ENCODE data around the gene COMMD1.
"Not testable (repeated sequence)": the region's sequence is repeated elsewhere in the genome, so short reads cannot be mapped to it uniquely, and the experiment has no call there.

The COMMD1 gene

DNA sequence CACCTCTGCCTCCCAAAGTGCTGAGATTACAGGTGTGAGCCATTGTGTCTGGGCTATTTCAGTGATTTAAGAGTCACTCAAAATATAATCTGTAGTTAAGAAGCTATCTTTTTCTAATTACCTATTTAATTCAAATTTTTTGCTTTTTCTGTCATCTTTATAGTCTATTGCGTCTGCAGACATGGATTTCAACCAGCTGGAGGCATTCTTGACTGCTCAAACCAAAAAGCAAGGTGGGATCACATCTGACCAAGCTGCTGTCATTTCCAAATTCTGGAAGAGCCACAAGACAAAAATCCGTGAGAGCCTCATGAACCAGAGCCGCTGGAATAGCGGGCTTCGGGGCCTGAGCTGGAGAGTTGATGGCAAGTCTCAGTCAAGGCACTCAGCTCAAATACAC, 95.1 kb downstream of the COMMD1 start:
- no peaks in the 10 kb centered on the region for H3K36me3 ChIP-seq (replicated peaks; ENCODE audit: insufficient read depth, low read length)
- H3K79me2 ChIP-seq (ENCODE audit: low read length): no peaks in the 10 kb centered on the region
- no peak overlapping the region for H3K4me2 ChIP-seq (ENCODE audit: low read depth, low read length)
- H4K20me1 ChIP-seq (ENCODE audit: insufficient read depth, low read length): no peaks in the 10 kb centered on the region
- no peak for DNase-seq
- no peaks in the 10 kb centered on the region for H3K27me3 ChIP-seq (replicated peaks; ENCODE audit: insufficient read depth, low read length)
- no peaks in the 10 kb centered on the region for H3K4me1 ChIP-seq (ENCODE audit: low read length)
- H3K9me3 ChIP-seq (replicated peaks; ENCODE audit: insufficient read depth, low read length): no peaks in the 10 kb centered on the region
- H3K4me3 ChIP-seq (ENCODE audit: low read length): no peak overlapping the region
- no peaks in the 10 kb centered on the region for H3F3A ChIP-seq (ENCODE audit: insufficient read depth, low read length)
- no peak for TF ChIP-seq EZH2 (optimal IDR thresholded peaks at IDR 0.05; ENCODE audit: low read depth, low read length)
- H3K9me2 ChIP-seq (replicated peaks; ENCODE audit: insufficient read depth, low read length): no peaks in the 10 kb centered on the region
- no peak overlapping the region for H3K9ac ChIP-seq (ENCODE audit: low read length)
- no peak overlapping the region for H2AFZ ChIP-seq (ENCODE audit: low read length)
- H3K27ac ChIP-seq (ENCODE audit: low read length): no peak overlapping the region

GRCh38 chr2:62001431-62001830, 96.0 kb downstream of the COMMD1 start:
- no peaks in the 10 kb centered on the region for H3K9me3 ChIP-seq (replicated peaks; ENCODE audit: insufficient read depth, low read length)
- no peaks in the 10 kb centered on the region for H3K79me2 ChIP-seq (ENCODE audit: low read length)
- H3K9me2 ChIP-seq (replicated peaks; ENCODE audit: insufficient read depth, low read length): no peaks in the 10 kb centered on the region
- H2AFZ ChIP-seq (ENCODE audit: low read length): no peak overlapping the region
- no peak overlapping the region for H3K4me2 ChIP-seq (ENCODE audit: low read depth, low read length)
- no peak overlapping the region for H3K9ac ChIP-seq (ENCODE audit: low read length)
- TF ChIP-seq EZH2 (optimal IDR thresholded peaks at IDR 0.05; ENCODE audit: low read depth, low read length) (no peak), EZH2phosphoT487 (IDR thresholded peaks at IDR 0.05; ENCODE audit: low read length) (no peak)
- TF ChIP-seq, protein P1, sequence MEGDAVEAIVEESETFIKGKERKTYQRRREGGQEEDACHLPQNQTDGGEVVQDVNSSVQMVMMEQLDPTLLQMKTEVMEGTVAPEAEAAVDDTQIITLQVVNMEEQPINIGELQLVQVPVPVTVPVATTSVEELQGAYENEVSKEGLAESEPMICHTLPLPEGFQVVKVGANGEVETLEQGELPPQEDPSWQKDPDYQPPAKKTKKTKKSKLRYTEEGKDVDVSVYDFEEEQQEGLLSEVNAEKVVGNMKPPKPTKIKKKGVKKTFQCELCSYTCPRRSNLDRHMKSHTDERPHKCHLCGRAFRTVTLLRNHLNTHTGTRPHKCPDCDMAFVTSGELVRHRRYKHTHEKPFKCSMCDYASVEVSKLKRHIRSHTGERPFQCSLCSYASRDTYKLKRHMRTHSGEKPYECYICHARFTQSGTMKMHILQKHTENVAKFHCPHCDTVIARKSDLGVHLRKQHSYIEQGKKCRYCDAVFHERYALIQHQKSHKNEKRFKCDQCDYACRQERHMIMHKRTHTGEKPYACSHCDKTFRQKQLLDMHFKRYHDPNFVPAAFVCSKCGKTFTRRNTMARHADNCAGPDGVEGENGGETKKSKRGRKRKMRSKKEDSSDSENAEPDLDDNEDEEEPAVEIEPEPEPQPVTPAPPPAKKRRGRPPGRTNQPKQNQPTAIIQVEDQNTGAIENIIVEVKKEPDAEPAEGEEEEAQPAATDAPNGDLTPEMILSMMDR (IDR thresholded peaks at IDR 0.05; ENCODE audit: low read length): no peak
- no peak for DNase-seq
- no peak overlapping the region for H3K27ac ChIP-seq (ENCODE audit: low read length)
- no peaks in the 10 kb centered on the region for H3K27me3 ChIP-seq (replicated peaks; ENCODE audit: insufficient read depth, low read length)
- H3K4me1 ChIP-seq (ENCODE audit: low read length): no peaks in the 10 kb centered on the region
- no peaks in the 10 kb centered on the region for H4K20me1 ChIP-seq (ENCODE audit: insufficient read depth, low read length)
- H3K4me3 ChIP-seq (ENCODE audit: low read length): no peak overlapping the region
- no peaks in the 10 kb centered on the region for H3K36me3 ChIP-seq (replicated peaks; ENCODE audit: insufficient read depth, low read length)
- H3F3A ChIP-seq (ENCODE audit: insufficient read depth, low read length): no peaks in the 10 kb centered on the region

DNA sequence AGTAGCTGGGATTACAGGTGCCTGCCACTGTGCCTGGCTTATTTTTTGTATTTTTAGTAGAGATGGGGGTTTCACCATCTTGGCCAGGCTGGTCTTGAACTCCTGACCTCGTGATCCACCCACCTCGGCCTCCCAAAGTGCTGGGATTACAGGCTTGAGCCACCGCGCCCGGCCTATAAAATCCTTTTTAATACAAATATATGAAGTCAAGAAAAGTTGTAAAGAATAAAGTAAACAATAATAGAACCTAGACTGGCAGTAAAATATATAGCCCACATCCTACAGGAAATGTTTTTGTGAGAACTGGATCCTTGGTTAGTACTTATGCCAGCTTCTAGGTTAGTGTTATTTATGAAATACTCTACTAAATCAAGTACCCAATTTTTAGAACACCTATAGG, 99.0 kb downstream of the COMMD1 start:
- DNase-seq: not testable (repeated sequence)

GRCh38 chr2:62007555-62007954, 102.1 kb downstream of the COMMD1 start:
- TF ChIP-seq EZH2phosphoT487 (IDR thresholded peaks at IDR 0.05; ENCODE audit: low read length): no peak
- TF ChIP-seq, protein P1 (IDR thresholded peaks at IDR 0.05; ENCODE audit: low read length): no peak
- TF ChIP-seq EZH2 (optimal IDR thresholded peaks at IDR 0.05; ENCODE audit: low read depth, low read length): no peak
- Histone ChIP-seq H3K9me2 (replicated peaks; ENCODE audit: insufficient read depth, low read length) (no peaks in the 10 kb centered on the region), H3K79me2 (ENCODE audit: low read length) (no peaks in the 10 kb centered on the region), H3K4me2 (ENCODE audit: low read depth, low read length) (no peak overlapping the region), H3K27ac (ENCODE audit: low read length) (no peak overlapping the region), H3K36me3 (replicated peaks; ENCODE audit: insufficient read depth, low read length) (no peaks in the 10 kb centered on the region), H3K27me3 (replicated peaks; ENCODE audit: insufficient read depth, low read length) (no peaks in the 10 kb centered on the region), H3K4me3 (ENCODE audit: low read length) (no peak overlapping the region), H2AFZ (ENCODE audit: low read length) (no peak overlapping the region), H3K9ac (ENCODE audit: low read length) (no peak overlapping the region), H4K20me1 (ENCODE audit: insufficient read depth, low read length) (no peaks in the 10 kb centered on the region), H3F3A (ENCODE audit: insufficient read depth, low read length) (no peaks in the 10 kb centered on the region), H3K4me1 (ENCODE audit: low read length) (no peaks in the 10 kb centered on the region), H3K9me3 (replicated peaks; ENCODE audit: insufficient read depth, low read length) (no peaks in the 10 kb centered on the region)
- no peak for DNase-seq

More for the DNA sequence above, 99.0 kb downstream of the COMMD1 start:
- not testable (repeated sequence) for H3K9me2 ChIP-seq (replicated peaks; ENCODE audit: insufficient read depth, low read length); H3K36me3 ChIP-seq (replicated peaks; ENCODE audit: insufficient read depth, low read length); H3K4me3 ChIP-seq (ENCODE audit: low read length); H3K9me3 ChIP-seq (replicated peaks; ENCODE audit: insufficient read depth, low read length); H3K27ac ChIP-seq (ENCODE audit: low read length); H3K4me1 ChIP-seq (ENCODE audit: low read length); H3K79me2 ChIP-seq (ENCODE audit: low read length); H3K9ac ChIP-seq (ENCODE audit: low read length); H3K4me2 ChIP-seq (ENCODE audit: low read depth, low read length); H4K20me1 ChIP-seq (ENCODE audit: insufficient read depth, low read length); H3F3A ChIP-seq (ENCODE audit: insufficient read depth, low read length); H2AFZ ChIP-seq (ENCODE audit: low read length); H3K27me3 ChIP-seq (replicated peaks; ENCODE audit: insufficient read depth, low read length)
